ENCODE data around the gene ACVR1C. TPM values are rescaled to one million over a fixed set of nuclear protein-coding genes. Genes with fewer than 3 reads are reported as not detected.
"Not testable (repeated sequence)": the region's sequence is repeated elsewhere in the genome, so short reads cannot be mapped to it uniquely, and the experiment has no call there.

The ACVR1C gene
- total and polyA plus RNA-seq, 4 donors: 0.03 to 1.1 (median 0.33) TPM; not detected in 1

DNA sequence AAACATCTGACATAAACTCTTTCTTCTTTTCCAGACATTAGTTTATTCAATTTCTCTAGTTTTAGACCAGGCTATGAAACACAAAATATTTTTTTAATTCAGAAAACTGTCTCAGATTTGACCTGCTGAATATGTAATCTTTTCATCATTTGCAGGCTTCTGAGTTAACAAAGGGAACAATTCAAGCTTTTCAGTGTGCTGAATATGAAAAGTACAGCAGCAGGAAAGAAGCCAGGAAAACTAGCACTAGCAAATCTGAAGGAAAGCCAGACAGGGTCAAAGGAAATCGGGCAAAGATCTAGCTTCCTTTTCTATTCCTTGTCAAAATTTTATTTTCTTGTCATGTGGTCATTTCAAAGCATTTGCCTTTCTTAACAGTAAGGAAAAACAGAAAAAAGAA lies 35.3 kb downstream of the ACVR1C start:
- no peak for ATAC-seq (ENCODE audit: low FRiP score)

DNA sequence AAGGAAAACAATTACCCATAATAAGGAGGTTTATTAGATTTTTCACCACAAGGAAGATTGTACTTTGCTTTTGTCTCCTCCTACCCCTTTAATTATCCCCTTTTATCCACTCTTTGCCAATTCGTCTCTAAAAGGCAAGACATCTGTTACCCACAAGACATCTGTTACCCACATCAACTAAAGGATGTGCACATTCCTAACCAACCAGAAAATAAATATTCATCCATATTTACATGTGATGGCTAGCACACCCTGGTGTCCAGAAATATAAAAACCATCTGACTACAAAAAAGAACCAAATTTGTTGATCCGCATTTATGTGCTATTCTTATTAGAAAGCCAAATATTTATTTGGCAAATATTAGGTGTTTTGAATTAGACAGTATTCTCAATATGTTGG lies 35.7 kb downstream of the ACVR1C start:
- WGBS, 2 donors: 53 to 57% methylated on average over 2 of the region's 2 CpGs
- H3K27me3 ChIP-seq (ENCODE audit: control insufficient read depth in 1 of 2, insufficient read depth in 2 of 2, low read length in 1 of 2): peaks cover 0 to 1% of the 10 kb centered on the region in 2 donors
- no peak for DNase-seq
- H3K4me3 ChIP-seq (ENCODE audit: low read length in 2 of 2): no peak overlapping the region
- no peak overlapping the region for H3K27ac ChIP-seq (ENCODE audit: low read depth in 1 of 2, low read length in 2 of 2)
- peaks cover 1% of the 10 kb centered on the region for H3K9me3 ChIP-seq (ENCODE audit: control insufficient read depth, low read length)
- intact Hi-C loops (cut with DNase I): no loop called here
- H3K4me1 ChIP-seq (ENCODE audit: control insufficient read depth in 1 of 2, insufficient read depth in 2 of 2, low read length in 2 of 2): no peaks in the 10 kb centered on the region
- ATAC-seq (ENCODE audit: low FRiP score): no peak
- no peaks in the 10 kb centered on the region for H3K36me3 ChIP-seq (ENCODE audit: control insufficient read depth in 1 of 2, insufficient read depth in 2 of 2, low read length in 1 of 2)

More for the DNA sequence above, 35.3 kb downstream of the ACVR1C start:
- H3K27ac ChIP-seq (ENCODE audit: low read depth in 1 of 2, low read length in 2 of 2): no peak overlapping the region
- WGBS, 2 donors: 15 to 17% methylated on average over 1 of the region's 1 CpG
- H3K4me1 ChIP-seq (ENCODE audit: control insufficient read depth in 1 of 2, insufficient read depth in 2 of 2, low read length in 2 of 2): no peaks in the 10 kb centered on the region
- no peak for DNase-seq
- intact Hi-C loops (cut with DNase I): no loop called here
- no peak overlapping the region for H3K4me3 ChIP-seq (ENCODE audit: low read length in 2 of 2)
- H3K27me3 ChIP-seq (ENCODE audit: control insufficient read depth in 1 of 2, insufficient read depth in 2 of 2, low read length in 1 of 2): no peaks in the 10 kb centered on the region
- H3K36me3 ChIP-seq (ENCODE audit: control insufficient read depth in 1 of 2, insufficient read depth in 2 of 2, low read length in 1 of 2): no peaks in the 10 kb centered on the region
- H3K9me3 ChIP-seq (ENCODE audit: control insufficient read depth, low read length): peaks cover 1% of the 10 kb centered on the region

- no peaks in the 10 kb centered on the region for H3K36me3 ChIP-seq (ENCODE audit: control insufficient read depth in 1 of 2, insufficient read depth in 2 of 2, low read length in 1 of 2)
- ATAC-seq (ENCODE audit: low FRiP score) (no peak), DNase-seq (no peak)
- WGBS, 2 donors: 64 to 71% methylated on average over 3 of the region's 3 CpGs
- intact Hi-C loops (cut with DNase I): no loop called here
- no peak overlapping the region for H3K4me3 ChIP-seq (ENCODE audit: low read length in 2 of 2)
- H3K4me1 ChIP-seq (ENCODE audit: control insufficient read depth in 1 of 2, insufficient read depth in 2 of 2, low read length in 2 of 2): no peaks in the 10 kb centered on the region
- no peak overlapping the region for H3K27ac ChIP-seq (ENCODE audit: low read depth in 1 of 2, low read length in 2 of 2)
- H3K9me3 ChIP-seq (ENCODE audit: control insufficient read depth, low read length): peaks cover 1% of the 10 kb centered on the region
- H3K27me3 ChIP-seq (ENCODE audit: control insufficient read depth in 1 of 2, insufficient read depth in 2 of 2, low read length in 1 of 2): peaks cover 0 to 1% of the 10 kb centered on the region in 2 donors
These were observed 36.3 kb downstream of the ACVR1C start for GRCh38 chr2:157592374-157592773.

DNA sequence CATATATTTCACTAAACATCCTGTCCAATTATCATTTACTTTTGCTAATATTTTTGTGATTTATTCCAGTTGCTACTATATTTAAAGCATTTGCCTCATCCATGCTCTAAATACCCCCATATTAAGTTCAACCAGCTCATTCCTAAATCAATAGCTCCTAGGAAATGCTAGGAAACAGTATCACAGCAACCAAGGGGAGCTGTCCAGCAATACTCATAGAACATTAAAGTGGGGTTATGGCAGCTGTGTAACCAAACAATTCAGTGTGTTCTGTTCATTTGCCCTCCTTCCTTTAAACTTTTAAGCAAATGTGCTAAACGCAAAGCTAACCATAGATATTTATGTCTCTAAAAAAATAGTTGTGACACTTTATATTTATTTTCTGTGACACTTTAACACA lies 41.1 kb downstream of the ACVR1C start:
- intact Hi-C loops (cut with DNase I): no loop called here
- H3K4me1 ChIP-seq (ENCODE audit: control insufficient read depth in 1 of 2, insufficient read depth in 2 of 2, low read length in 2 of 2): no peaks in the 10 kb centered on the region
- H3K4me3 ChIP-seq (ENCODE audit: low read length in 2 of 2): no peak overlapping the region
- no peaks in the 10 kb centered on the region for H3K36me3 ChIP-seq (ENCODE audit: control insufficient read depth in 1 of 2, insufficient read depth in 2 of 2, low read length in 1 of 2)
- DNase-seq (no peak), ATAC-seq (ENCODE audit: low FRiP score) (no peak)
- H3K27me3 ChIP-seq (ENCODE audit: control insufficient read depth in 1 of 2, insufficient read depth in 2 of 2, low read length in 1 of 2): peaks cover 0 to 1% of the 10 kb centered on the region in 2 donors
- no peaks in the 10 kb centered on the region for H3K9me3 ChIP-seq (ENCODE audit: control insufficient read depth, low read length)
- WGBS, 2 donors: 78 to 80% methylated on average over 1 of the region's 1 CpG
- no peak overlapping the region for H3K27ac ChIP-seq (ENCODE audit: low read depth in 1 of 2, low read length in 2 of 2)

- Histone ChIP-seq H3K4me1 (ENCODE audit: control insufficient read depth in 1 of 2, insufficient read depth in 2 of 2, low read length in 2 of 2) (no peaks in the 10 kb centered on the region), H3K27me3 (ENCODE audit: control insufficient read depth in 1 of 2, insufficient read depth in 2 of 2, low read length in 1 of 2) (no peaks in the 10 kb centered on the region)
- ATAC-seq (ENCODE audit: low FRiP score): no peak
These were observed 54.5 kb downstream of the ACVR1C start for GRCh38 chr2:157574165-157574564.

GRCh38 chr2:157572725-157573124 lies 55.9 kb downstream of the ACVR1C start:
- Histone ChIP-seq H3K27ac (ENCODE audit: low read depth in 1 of 2, low read length in 2 of 2) (no peak overlapping the region), H3K9me3 (ENCODE audit: control insufficient read depth, low read length) (no peaks in the 10 kb centered on the region), H3K36me3 (ENCODE audit: control insufficient read depth in 1 of 2, insufficient read depth in 2 of 2, low read length in 1 of 2) (no peaks in the 10 kb centered on the region), H3K4me3 (ENCODE audit: low read length in 2 of 2) (no peak overlapping the region), H3K27me3 (ENCODE audit: control insufficient read depth in 1 of 2, insufficient read depth in 2 of 2, low read length in 1 of 2) (no peaks in the 10 kb centered on the region), H3K4me1 (ENCODE audit: control insufficient read depth in 1 of 2, insufficient read depth in 2 of 2, low read length in 2 of 2) (no peaks in the 10 kb centered on the region)
- DNase-seq (no peak), ATAC-seq (ENCODE audit: low FRiP score) (no peak)
- intact Hi-C loops (cut with DNase I): no loop called here
- WGBS, 2 donors: 46 to 50% methylated on average over 2 of the region's 2 CpGs

More at GRCh38 chr2:157574165-157574564, 54.5 kb downstream of the ACVR1C start:
- no peaks in the 10 kb centered on the region for H3K9me3 ChIP-seq (ENCODE audit: control insufficient read depth, low read length)
- no peaks in the 10 kb centered on the region for H3K36me3 ChIP-seq (ENCODE audit: control insufficient read depth in 1 of 2, insufficient read depth in 2 of 2, low read length in 1 of 2)
- no peak overlapping the region for H3K4me3 ChIP-seq (ENCODE audit: low read length in 2 of 2)
- no peak for DNase-seq
- H3K27ac ChIP-seq (ENCODE audit: low read depth in 1 of 2, low read length in 2 of 2): no peak overlapping the region
- intact Hi-C loops (cut with DNase I): no loop called here

DNA sequence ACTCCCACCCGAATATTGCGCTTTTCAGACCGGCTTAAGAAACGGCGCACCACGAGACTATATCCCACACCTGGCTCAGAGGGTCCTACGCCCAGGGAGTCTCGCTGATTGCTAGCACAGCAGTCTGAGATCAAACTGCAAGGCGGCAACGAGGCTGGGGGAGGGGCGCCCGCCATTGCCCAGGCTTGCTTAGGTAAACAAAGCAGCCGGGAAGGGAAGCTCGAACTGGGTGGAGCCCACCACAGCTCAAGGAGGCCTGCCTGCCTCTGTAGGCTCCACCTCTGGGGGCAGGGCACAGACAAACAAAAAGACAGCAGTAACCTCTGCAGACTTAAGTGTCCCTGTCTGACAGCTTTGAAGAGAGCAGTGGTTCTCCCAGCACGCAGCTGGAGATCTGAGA lies 62.0 kb downstream of the ACVR1C start:
- intact Hi-C loops (cut with DNase I); H3K9me3 ChIP-seq (ENCODE audit: control insufficient read depth, low read length); ATAC-seq (ENCODE audit: low FRiP score); H3K36me3 ChIP-seq (ENCODE audit: control insufficient read depth in 1 of 2, insufficient read depth in 2 of 2, low read length in 1 of 2); H3K27me3 ChIP-seq (ENCODE audit: control insufficient read depth in 1 of 2, insufficient read depth in 2 of 2, low read length in 1 of 2); H3K27ac ChIP-seq (ENCODE audit: low read depth in 1 of 2, low read length in 2 of 2); H3K4me3 ChIP-seq (ENCODE audit: low read length in 2 of 2); DNase-seq; H3K4me1 ChIP-seq (ENCODE audit: control insufficient read depth in 1 of 2, insufficient read depth in 2 of 2, low read length in 2 of 2): not testable (repeated sequence)
- WGBS, 2 donors: 39 to 53% methylated on average over 8 to 13 of the region's 15 CpGs

GRCh38 chr2:157566113-157566512 lies 62.6 kb downstream of the ACVR1C start:
- DNase-seq; H3K9me3 ChIP-seq (ENCODE audit: control insufficient read depth, low read length); H3K27me3 ChIP-seq (ENCODE audit: control insufficient read depth in 1 of 2, insufficient read depth in 2 of 2, low read length in 1 of 2); H3K4me1 ChIP-seq (ENCODE audit: control insufficient read depth in 1 of 2, insufficient read depth in 2 of 2, low read length in 2 of 2); H3K4me3 ChIP-seq (ENCODE audit: low read length in 2 of 2); ATAC-seq (ENCODE audit: low FRiP score); H3K27ac ChIP-seq (ENCODE audit: low read depth in 1 of 2, low read length in 2 of 2); H3K36me3 ChIP-seq (ENCODE audit: control insufficient read depth in 1 of 2, insufficient read depth in 2 of 2, low read length in 1 of 2); intact Hi-C loops (cut with DNase I): not testable (repeated sequence)
- 93 to 94% methylated on average over 10 of the region's 10 CpGs for WGBS, 2 donors

- Histone ChIP-seq H3K27ac (ENCODE audit: low read depth in 1 of 2, low read length in 2 of 2) (no peak overlapping the region), H3K27me3 (ENCODE audit: control insufficient read depth in 1 of 2, insufficient read depth in 2 of 2, low read length in 1 of 2) (no peaks in the 10 kb centered on the region), H3K4me3 (ENCODE audit: low read length in 2 of 2) (no peak overlapping the region), H3K36me3 (ENCODE audit: control insufficient read depth in 1 of 2, insufficient read depth in 2 of 2, low read length in 1 of 2) (no peaks in the 10 kb centered on the region), H3K4me1 (ENCODE audit: control insufficient read depth in 1 of 2, insufficient read depth in 2 of 2, low read length in 2 of 2) (no peaks in the 10 kb centered on the region), H3K9me3 (ENCODE audit: control insufficient read depth, low read length) (no peaks in the 10 kb centered on the region)
- ATAC-seq (ENCODE audit: low FRiP score): no peak
- DNase-seq: no peak
- intact Hi-C loops (cut with DNase I): no loop called here
- WGBS, 2 donors: 83 to 85% methylated on average over 5 of the region's 5 CpGs
These were observed 63.1 kb downstream of the ACVR1C start for GRCh38 chr2:157565550-157565949.
